Astrocyte (in vitro differentiated cells and primary cell): ENCODE data around the gene P3H2.

Experiments used
- CTCF ChIP-seq: IDR thresholded peaks from 2 replicates; pipeline ENCODE4 v1.5.1; 2011; ENCODE audit warnings: low read depth, mild to moderate bottlenecking, inconsistent platforms, low read length, moderate library complexity; ENCODE audit not compliant: insufficient read depth
- EZH2 ChIP-seq: IDR thresholded peaks from 2 replicates; pipeline ENCODE4 v1.6.1; 2012; ENCODE audit warnings: mild to moderate bottlenecking, low read length, inconsistent platforms; ENCODE audit not compliant: insufficient read depth

- TF ChIP-seq CTCF: no peak
- no peak for TF ChIP-seq EZH2
Observed at GRCh38 chr3:190117981-190118380, 2.7 kb downstream of the P3H2 start.
